ENCODE data around the gene TMEM176B. TPM values are rescaled to one million over a fixed set of nuclear protein-coding genes. Genes with fewer than 3 reads are reported as not detected.
A peak's percentile ranks its signal among the peaks of the same experiment; 100 is the strongest.

The TMEM176B gene
- total RNA-seq: not detected in 2 replicates
- polyA plus RNA-seq (2012): 0.38 TPM

DNA sequence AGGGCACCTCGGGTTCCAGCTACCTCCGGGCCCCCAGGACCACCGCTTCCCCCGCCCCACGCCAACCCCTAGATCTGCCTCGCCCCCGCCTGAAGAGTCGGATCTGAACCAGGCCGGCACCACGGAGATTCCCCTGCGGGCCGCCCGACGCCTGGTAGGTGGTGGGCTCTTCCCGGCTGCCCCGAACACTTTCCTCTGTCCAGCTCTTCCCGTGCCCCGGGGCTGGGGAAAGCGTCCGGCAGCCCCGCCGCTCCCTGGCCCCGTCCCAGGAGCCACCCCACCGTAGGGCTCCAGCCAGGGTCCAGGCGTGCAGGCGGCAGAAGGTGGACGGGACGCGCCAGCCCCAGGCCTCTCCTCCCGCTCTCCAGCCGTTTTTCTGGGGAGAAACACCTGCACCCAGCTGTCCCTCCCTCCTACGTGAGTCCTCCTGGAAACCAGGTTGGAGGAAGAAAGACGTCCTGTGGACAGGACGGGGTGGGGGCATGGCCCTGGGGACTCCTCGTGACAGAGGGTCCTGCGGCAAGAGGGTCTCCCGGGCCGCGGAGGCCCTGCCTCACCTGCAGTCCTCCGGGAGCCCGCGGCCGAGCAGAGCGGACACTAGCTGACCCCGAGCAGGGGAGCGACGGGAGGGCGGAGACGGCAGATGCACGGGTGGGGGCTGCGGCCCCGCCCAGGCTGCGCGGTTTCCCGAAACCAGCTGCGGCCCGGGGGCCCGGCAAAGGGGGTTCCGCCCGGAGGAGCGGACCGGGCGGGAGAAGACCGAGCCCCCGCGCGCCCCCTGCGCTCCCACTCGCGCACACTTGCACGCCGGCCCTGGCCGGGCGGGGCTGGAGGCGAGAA lies at the start of gene TMEM176B:
Gene TMEM176B, minus strand, starts transcription at position 624 of the 840 bp plus-strand sequence. CDS start 3,795 bp downstream, outside the sequence.
- no peak for DNase-seq (ENCODE audit: low read depth)

DNA sequence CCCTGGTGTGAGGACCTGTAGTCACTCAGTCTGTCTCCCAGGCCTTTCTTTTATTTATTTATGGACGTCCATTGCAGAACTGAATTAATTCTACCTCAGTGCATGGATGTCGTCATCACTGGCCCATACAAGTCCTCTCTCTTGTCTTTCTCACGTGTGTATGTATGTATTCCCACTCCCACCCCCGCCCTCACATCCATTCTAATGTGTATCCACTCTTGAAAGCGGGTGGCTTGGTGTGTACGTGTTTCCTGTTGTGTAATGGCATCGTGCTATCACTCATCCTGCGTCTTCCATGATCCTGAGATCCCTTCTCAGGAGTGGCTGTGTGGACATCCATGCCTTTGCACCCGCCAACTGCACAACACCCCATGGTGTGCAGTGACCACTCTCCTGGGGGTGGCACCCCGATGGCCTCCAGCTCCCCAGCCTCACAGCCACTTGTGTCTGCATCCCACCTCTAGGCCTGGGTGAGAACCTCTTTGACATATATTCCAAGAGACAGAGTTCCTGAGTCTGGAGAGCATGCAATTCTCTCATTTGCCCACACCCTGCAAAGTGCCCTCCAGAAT lies 49.1 kb upstream of the TMEM176B start:
- no peak for DNase-seq (ENCODE audit: low read depth)

DNA sequence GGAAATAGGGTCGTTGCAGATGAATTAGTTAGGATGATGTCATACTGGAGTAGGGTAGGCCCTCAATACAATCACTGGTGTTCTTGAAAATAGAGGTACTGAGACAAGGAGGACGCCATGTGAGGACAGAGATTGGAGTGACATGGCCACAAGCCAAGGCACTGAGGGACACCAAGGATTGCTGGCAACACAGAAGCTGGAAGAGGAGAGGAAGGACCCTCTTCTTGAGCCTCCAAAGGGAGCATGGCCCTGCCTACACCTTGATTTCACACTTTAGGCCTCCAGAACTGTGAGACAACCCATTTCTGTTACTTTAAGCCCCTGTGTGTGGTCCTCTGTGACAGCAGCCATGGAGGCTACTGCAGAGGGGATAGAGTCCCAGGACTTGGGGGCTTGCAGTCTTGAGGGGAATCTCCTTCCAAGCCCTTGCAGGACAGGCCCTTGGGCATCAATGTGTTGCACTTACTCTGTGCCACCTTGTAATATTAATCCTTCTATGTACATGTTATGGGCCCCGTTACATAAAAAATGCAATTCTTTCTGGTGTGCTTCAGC lies 48.5 kb upstream of the TMEM176B start:
- no peak for DNase-seq (ENCODE audit: low read depth)

DNA sequence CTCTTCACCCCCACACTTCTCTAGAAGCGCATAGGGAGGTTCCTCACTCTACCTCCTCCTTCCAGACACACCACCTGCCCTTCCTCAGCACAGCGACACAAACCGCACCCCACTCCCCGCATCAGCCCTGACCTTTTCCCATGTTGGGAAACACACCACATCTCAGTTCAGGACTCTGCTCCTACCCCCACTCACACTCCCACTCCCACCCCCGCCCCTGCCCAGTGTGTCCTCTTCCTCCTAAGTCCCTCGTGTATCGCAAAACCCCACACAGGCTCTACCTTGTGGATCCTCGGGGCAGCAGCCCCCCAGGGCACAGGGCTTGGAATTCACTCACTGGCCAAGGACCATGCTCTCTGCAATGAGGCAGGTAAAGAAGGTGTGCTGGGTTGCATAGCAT lies 47.9 kb upstream of the TMEM176B start:
- DNase-seq (ENCODE audit: low read depth): no peak

DNA sequence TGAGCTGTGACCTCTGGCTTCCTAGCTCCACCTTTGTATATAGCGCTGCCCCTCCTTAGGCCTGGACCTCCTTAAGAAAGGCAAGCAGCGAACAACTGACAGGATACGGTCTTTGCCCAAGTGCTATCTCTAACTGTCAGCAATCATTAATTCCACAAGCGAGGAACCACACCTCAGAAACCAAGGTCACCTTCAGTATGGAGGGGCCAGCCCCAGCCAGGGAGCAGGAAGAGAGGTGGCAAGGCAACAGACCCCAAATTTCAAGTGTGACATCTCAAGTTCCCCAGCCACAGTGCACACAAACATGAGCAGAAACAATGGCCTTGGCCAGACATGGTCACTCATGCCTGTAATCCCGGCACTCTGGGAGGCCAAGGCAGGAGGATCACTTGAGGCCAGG lies 47.4 kb upstream of the TMEM176B start:
- no peak for DNase-seq (ENCODE audit: low read depth)

DNA sequence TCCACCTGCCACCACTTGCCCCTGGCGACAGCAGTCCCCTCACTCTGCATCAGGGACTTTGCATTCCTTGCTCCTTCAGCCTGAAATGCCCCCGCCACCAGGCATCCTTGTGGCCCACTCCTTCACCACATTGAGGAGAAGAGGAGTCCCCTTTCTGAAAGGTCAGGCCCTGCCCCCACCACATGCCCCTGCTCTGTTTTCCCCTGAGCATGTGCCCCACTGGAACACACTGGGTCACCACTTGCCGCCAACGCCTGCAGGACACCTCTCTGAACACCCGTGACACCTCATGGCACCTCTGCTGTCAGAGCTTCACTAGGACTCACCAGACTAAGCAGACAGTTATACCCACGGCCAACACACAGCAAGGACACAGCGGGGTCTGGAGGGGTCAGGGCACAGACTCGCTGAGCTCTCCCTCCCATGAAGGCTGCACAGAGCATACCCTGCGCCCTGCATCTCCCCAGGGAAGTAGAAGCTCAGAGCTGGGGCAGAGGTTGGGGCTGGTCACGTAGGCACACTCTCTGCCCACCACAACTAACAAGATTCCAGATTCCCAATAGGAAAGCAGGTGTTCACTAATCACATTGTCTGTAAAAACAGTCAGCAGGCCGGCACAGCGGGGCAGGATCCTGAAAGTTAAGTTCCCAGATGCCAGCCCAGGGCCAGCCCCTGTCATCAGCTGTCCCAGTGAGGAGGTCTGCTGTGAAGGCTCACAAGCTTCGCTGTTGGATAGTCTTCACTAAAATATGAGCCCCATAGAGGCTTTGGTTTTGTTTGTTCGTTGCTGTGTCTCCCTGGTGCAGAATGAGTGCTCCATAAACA lies 46.3 kb upstream of the TMEM176B start:
- DNase-seq (ENCODE audit: low read depth): peak; percentile 35

DNA sequence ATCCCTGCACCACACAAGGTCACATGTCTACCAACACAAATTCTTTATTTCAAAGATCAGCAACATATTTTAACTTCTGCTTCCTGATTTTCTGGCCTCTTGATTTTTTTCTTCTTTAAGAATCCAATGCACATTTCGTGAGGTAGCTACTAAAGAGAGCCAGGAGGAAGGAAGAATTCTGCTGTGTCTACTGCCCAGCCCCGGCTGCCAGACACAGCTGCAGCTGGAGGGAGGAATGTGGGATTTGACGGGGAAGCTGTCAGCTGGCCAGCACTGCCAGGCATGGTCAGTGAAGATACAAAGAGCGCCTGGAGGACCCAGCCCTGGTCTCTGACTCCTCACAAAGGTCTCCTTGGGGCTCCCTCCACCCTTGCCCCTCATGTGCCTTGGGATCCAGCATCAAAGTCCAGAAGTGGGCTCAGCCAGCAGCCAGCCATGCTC lies 45.3 kb upstream of the TMEM176B start:
- DNase-seq (ENCODE audit: low read depth): peak; percentile 60

DNA sequence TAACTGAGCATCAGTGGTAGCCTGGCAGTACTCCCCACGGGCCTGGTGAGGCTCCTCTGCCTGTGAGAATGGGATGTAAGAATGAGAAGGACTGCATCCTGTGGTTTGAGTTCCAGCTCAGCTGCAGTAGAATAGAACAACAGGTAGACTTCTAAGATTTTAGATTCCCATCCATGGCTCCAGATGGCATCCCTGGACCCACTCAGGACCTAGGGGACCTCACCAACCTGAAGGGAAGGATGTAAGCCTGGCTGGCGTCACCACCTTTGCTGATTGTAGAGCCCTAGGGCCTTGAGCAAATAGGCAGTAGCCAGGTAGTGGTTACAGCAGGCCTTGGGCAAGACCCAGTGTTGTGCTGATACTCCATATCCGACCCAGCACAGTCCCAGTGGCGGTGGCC lies 42.6 kb upstream of the TMEM176B start:
- DNase-seq (ENCODE audit: low read depth): no peak

DNA sequence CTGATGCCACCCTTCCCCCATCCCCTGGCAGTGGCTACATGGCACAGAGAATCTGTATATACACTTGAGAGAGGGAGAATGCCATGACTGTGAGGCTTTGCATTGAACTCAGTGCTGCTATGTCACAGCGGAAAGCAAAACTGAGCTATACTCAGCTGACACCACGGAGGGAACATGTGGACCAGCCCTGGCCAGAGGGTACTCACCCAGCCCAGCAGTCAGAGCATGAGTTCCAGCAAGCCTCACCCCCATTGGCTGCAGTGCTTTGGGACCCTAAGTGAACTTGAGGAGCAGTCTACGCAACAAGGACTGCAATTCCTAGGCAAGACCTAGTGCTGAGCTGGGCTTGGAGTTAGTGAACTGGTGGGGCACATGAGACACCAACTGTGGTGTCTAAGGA lies 41.9 kb upstream of the TMEM176B start:
- DNase-seq (ENCODE audit: low read depth): no peak

DNA sequence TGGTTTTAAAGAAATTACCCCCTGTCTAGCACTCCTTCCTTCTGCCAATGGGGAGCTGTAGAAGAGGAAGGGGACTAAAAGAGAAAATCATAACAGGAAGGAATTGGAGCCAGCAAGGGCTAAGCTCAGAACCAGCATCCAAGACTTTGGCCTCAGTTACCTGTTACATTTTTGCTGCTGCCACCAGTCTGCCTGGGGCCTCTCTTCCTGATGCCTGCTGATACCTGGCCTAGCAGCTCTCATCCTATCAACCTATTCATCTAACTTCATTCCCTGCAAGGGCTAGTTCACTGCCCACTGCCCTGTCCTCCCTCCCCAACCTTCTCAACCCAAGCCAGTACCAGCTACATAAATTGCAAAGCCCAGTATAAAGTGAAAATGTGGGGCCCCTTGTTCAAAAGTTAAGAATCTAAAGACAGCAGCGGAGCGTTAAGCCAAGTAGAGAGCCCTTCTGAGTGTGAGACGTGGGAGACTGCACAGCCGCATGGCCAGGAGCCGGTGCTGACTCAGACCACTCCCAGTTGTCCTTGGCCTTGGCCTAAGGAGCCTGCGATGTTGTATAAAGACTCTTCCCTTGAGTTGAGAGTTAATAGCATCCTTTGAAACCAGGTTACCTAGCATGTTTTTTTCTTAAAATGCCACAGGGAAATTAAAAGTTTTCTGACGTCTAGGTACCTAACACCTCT lies 38.9 kb upstream of the TMEM176B start:
- DNase-seq (ENCODE audit: low read depth): no peak

DNA sequence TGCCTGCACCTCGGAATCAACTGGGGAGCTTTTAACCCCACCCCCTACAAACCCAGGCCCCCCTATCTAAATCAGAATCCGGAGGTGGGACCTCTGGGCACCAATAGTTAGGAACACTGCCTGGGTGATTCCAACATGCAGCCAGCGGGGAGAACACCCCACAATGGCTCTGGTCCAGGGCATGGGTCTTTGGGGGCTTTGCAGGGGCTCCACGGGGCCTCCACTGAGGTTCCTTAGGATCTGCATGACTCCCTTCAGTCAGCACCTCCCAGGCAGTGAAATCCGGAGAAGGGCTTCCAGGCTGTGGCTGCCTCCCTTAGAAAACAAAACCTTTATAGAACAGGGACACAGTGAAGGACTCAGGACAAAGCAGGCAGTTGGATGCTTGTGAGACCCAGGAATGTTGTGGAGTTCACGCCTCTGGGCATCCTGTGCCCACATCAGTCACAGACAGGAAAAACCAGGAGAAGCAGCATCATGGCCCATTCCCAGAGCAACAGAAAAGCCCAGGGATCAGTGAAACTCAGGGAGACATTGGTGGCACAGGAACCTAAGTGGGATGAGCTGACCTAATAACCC lies 35.6 kb upstream of the TMEM176B start:
- DNase-seq (ENCODE audit: low read depth): no peak

DNA sequence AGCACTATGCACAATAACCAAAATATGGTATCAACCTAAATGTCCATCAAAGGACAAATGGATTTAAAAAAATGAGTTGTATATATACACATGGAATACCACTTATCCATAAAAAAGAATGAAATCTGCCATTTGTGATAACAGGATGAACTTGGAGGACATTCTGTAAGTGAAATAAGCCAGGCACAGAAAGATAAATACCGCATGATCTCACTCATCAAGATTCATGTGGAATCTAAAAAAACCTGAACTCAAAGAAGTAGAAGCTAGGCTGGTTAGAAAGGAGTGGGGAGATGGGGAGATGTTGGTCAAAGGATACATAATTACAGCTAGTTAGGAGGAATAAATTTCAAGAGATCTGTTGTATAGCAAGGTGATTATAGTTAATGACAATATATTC lies 34.9 kb upstream of the TMEM176B start:
- DNase-seq (ENCODE audit: low read depth): no peak

DNA sequence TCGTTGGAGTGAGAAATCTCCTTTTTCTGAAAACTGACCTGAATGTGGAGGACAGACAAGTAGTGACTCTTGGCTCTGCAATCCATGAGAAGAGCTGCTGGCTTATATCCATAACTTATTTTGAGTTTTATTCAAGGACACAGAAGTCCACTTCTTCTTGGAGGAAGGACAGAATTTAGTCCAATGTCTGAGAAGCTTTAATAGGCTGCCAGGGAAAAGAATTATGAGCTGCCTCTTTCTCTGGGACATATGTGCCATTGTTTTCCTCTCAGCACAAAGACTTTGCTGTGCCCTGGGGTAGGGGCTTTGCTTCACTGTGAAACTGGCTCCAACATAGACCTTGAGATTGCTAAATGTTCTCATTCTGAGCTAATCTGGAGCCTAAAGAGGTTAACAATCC lies 31.7 kb upstream of the TMEM176B start:
- peak; percentile 35 for DNase-seq (ENCODE audit: low read depth)

DNA sequence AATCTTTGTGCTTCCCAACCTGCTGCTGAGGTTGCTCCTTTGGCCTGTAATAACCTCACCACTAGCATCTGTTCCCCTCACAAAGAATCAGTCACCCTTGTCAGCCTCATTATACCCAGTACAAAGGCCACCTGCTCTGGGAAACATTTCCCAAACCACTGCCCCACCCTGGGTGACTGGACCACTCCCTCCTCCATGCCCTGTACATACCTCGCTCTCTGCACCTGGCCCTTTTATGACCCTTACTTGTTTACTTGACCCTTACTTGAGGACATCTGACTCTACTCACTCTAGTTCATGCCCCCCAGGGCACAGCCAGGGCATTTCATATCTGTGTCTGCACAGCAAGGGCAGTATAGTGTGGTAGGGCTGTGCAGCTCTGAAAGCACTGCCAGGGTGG lies 30.8 kb upstream of the TMEM176B start:
- peak; percentile 90 for DNase-seq (ENCODE audit: low read depth)

DNA sequence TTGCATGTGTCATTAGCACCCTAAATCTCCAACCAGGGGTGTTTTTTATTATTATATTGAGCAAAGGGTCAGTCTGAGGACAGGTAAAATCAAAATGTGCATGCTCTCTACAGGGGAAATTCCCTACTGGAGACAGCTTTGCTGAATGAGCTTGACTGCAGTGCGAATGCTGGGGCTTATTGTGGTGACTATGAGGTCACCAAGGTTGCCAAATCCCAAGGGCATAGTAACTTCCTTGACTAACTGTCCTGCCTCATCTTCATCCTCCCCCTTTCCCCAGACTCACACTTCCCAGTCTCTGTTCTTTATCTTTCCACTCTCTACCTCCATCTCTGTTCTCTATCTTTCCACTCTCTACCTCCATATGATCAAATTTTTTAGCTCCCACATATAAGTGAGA lies 29.3 kb upstream of the TMEM176B start:
- DNase-seq (ENCODE audit: low read depth): peak; percentile 51

DNA sequence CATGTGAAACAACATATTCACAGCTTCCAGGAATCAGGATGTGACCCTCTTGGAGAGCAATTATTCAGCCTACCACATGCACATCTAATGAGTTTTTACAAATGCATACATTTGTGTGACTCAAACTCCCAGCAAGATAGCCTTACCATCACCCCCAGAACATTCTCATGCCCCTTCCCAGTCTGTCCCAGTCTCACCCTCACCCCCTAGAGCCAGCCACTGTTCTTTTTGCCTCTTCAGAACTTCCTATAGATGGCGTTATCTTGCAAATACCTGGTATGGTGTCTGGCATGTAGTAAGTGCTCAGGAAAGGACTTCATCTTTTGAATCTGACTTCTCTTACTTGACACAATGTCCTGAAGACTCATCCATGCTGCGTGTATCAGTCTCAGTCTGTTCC lies 28.2 kb upstream of the TMEM176B start:
- DNase-seq (ENCODE audit: low read depth): no peak

DNA sequence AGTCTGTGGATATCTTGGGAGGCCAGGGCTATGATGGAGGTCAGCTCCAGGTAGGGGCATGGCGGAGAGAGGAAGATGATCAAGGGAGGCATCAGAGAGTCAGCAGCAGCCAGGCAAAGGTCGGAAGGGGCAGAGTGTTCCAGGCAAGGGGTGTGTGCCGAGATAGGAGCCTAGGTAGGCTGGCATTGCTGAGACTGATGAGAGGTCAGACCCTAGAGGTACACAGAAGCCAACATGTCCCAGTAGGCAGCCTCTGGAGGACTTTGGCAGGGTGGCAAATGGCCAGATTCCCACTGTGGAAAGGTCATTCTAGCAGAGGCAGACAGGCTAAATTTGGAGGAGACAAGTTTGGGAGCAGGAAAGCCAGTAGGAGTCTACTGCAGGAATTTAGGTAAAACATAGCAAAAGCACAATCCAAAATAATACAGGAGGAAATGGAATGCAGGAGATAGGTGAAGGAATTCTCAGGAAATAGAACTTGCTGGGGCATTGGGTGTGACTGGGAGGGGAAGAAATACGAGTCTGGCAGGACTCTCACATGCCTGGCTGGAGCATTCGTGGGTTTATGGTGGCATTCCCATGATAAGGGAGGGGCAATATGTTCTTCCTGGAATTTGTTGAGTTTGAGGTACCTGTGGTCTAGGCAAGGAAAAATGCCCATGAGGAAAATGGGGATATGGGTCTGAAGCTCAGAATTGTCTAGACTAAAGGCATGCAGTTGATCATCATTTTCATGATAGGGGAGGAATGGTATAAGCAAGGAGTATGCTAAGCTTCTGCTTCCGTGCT lies 26.1 kb upstream of the TMEM176B start:
- DNase-seq (ENCODE audit: low read depth): no peak

DNA sequence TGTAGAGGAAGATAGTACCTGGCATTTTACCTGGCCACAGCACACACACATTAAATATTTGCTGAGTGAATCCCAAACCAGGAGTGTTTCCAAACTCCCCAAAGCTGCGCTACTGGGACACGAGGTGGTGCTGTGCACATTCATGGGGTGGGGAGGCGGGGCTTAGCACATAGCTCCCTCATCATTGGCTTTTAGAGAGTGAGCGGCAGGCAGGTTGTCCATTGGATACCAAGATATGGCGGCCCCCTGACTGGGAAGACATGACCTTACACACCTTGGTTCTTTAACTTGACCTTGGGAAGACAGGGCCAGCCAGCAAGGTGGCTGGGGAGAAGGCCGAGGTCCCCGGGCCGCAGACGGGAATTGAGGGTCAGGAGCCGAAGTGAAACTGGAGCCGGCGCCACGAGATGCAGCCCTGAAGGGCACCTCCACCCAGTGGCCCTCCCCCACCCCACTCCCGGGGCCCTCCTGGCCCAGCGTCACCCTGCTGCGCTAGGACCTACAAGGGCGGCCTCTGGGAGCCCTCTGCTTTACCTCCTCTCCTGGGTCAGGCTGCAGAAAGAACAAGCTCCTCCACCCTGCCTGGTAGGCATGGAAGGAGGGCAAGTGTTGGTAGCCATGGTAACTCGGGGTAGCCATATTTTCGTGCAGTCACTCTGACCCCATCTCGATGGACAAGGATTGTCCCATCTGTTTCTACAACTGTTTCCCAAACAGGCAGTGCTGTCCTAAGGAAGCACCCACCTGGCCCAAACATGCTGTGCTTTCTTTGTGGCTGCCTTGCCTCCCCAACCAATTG lies 24.4 kb upstream of the TMEM176B start:
- no peak for DNase-seq (ENCODE audit: low read depth)
